H1 (cell line): ENCODE results near the gene ATXN1L. TPM values are rescaled to one million over a fixed set of nuclear protein-coding genes. Genes with fewer than 3 reads are reported as not detected.

ENCODE experiments used
- KDM5A ChIP-seq: fragments of 200-600 bp; IDR thresholded peaks from 2 replicates; pipeline ENCODE4 v1.7.1; 2012; ENCODE audit warnings: mild to moderate bottlenecking, low read length, inconsistent platforms, mixed read lengths
- RAD21 ChIP-seq, 2 experiments: IDR thresholded peaks in 1 of 2; conservative IDR thresholded peaks in 1 of 2; 2 replicates each; pipeline ENCODE4 v1.6.1; 2011; ENCODE audit warnings: low read depth in 2 of 2, low read length in 2 of 2, improper control_type of control experiment in 1 of 2, inconsistent platforms in 1 of 2, mild to moderate bottlenecking in 1 of 2, moderate library complexity in 1 of 2
- SIRT6 ChIP-seq: IDR thresholded peaks from one replicate; pipeline ENCODE4 v1.7.1; 2012; ENCODE audit warnings: low read length, inconsistent platforms
- TAF1 ChIP-seq: IDR thresholded peaks from 2 replicates; pipeline ENCODE4 v1.6.1; 2011; ENCODE audit warnings: mild to moderate bottlenecking, low read depth, low read length
- polyA plus RNA-seq, 7 experiments: library from polyadenylated mRNA; depleted of rRNA in 3 of 7; stranded (reverse) in 5 of 7; unstranded in 2 of 7; fragments of >200 nt in 5 of 7; fragments of 200-250 nt in 2 of 7; gene quantifications; 1 replicate in 5 of 7; 2 replicates in 1 of 7; 4 replicates in 1 of 7; pipeline versions ENCODE4 v1.2.1 to v1.2.3, GENCODE V29; 2011 to 2013; ENCODE audit warnings: missing spikeins in 2 of 7, mixed read lengths in 2 of 7
- total RNA-seq: library from RNA; stranded (reverse); fragmentation: NEBNext Ultra II Directional; extraction: Animal tissue kit (Norgen Biotek cat#: 25700); gene quantifications from 2 replicates; pipeline ENCODE4 v1.2.1, GENCODE V29; 2021

ATXN1L gene
- total and polyA plus RNA-seq, 2 of the 8 experiments (the other 6 are each of a cell fraction or from before 2014, with no cell fraction given), result 12.1 to 23.8 TPM

- TF ChIP-seq RAD21 (IDR thresholded peaks at IDR 0.05 in 1 of 2, conservative IDR thresholded peaks at IDR 0.05 in 1 of 2; ENCODE audit: low read depth in 2 of 2, low read length in 2 of 2) (no peak), SIRT6 (no peak), TAF1 (no peak), KDM5A (no peak)
These were observed 25.0 kb downstream of the ATXN1L start (continued) for GRCh38 chr16:71870818-71871217.
